ENCODE data around the gene CD3G.

DNA sequence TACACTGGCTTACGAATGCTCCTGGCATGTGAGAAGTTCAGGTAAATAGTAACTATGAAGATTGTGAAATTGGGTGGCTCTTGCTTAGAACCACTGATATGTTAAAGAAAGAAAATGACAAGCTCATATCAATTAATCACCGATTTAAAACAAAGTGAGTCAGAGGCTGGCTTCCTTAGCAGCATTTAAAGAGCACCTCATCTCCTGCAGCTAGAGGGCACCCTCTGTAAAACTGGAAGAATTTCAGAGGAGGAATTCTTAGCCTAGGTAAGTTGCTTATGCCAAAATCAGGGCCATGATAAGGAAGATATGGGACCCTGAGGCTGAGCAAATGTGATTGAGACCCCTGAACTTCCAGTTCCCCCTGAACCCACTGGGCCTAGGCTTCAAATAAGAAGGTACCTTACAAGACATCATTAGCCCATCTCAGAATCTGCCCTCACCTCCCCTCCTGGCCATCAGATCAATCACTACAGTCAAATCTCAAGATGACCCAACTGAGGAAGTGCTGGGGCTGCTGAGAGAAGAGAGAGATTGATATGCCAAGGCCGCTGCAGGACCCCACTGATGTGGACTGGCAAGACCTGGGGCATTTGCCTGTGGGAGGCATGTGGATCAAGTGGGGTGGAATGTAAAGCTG is 48.2 kb upstream of the CD3G start:
- TF ChIP-seq, protein P1, sequence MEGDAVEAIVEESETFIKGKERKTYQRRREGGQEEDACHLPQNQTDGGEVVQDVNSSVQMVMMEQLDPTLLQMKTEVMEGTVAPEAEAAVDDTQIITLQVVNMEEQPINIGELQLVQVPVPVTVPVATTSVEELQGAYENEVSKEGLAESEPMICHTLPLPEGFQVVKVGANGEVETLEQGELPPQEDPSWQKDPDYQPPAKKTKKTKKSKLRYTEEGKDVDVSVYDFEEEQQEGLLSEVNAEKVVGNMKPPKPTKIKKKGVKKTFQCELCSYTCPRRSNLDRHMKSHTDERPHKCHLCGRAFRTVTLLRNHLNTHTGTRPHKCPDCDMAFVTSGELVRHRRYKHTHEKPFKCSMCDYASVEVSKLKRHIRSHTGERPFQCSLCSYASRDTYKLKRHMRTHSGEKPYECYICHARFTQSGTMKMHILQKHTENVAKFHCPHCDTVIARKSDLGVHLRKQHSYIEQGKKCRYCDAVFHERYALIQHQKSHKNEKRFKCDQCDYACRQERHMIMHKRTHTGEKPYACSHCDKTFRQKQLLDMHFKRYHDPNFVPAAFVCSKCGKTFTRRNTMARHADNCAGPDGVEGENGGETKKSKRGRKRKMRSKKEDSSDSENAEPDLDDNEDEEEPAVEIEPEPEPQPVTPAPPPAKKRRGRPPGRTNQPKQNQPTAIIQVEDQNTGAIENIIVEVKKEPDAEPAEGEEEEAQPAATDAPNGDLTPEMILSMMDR (IDR thresholded peaks at IDR 0.05) = peak in 4 of 6 experiments; percentile 29 to 61 (median 56)
- TF ChIP-seq POLR2A (IDR thresholded peaks at IDR 0.05) (no peak), EP300 (IDR thresholded peaks at IDR 0.05) (no peak)

Data from upper lobe of left lung (tissue), 4 donors.